Upper lobe of left lung (tissue), 6 donors: ENCODE results near the gene DPM2. TPM values are rescaled to one million over a fixed set of nuclear protein-coding genes. Genes with fewer than 3 reads are reported as not detected.

Source experiments
- ATAC-seq, 2 donors: fragments of 200-7000 bp; cut with Tn5 transposase; one replicate each; pipeline ENCODE4 v1.9.1; 2022; ENCODE audit warnings: mild to moderate bottlenecking in 2 of 2, moderate library complexity in 2 of 2; ENCODE audit not compliant: low FRiP score in 2 of 2
- DNase-seq, 2 donors: peaks; one replicate each; pipeline ENCODE4 v3.0.0-alpha.2; 2019 to 2020
- H3K27ac ChIP-seq, 4 donors: fragments of 200-600 bp; sonication (generic); one replicate each; pipeline ENCODE4 v1.5.1; 2016 to 2019
- H3K27me3 ChIP-seq, 4 donors: fragments of 200-600 bp; sonication (generic); one replicate each; pipeline ENCODE4 v1.5.1; 2017 to 2019
- H3K36me3 ChIP-seq, 4 donors: fragments of 200-600 bp; sonication (generic); one replicate each; pipeline ENCODE4 v1.5.1; 2016 to 2019
- H3K4me1 ChIP-seq, 4 donors: fragments of 200-600 bp; sonication (generic); one replicate each; pipeline ENCODE4 v1.5.1; 2018 to 2019
- H3K4me3 ChIP-seq, 4 donors: fragments of 200-600 bp; sonication (generic); one replicate each; pipeline ENCODE4 v1.5.1; 2017 to 2019; ENCODE audit warnings: mild to moderate bottlenecking in 2 of 4, moderate library complexity in 1 of 4
- H3K9me3 ChIP-seq, 4 donors: fragments of 200-600 bp; sonication (generic); one replicate each; pipeline ENCODE4 v1.5.1; 2018 to 2019
- EP300 ChIP-seq, 4 donors: sonication (generic); formaldehyde crosslinking; IDR thresholded peaks; one replicate each; pipeline ENCODE4 v1.5.1; 2017; ENCODE audit warnings: antibody characterized with exemption in 4 of 4, control low read depth in 2 of 4
- POLR2A ChIP-seq, 4 donors: fragments of 450-650 bp; IDR thresholded peaks; one replicate each; pipeline ENCODE4 v1.5.1; 2016 to 2017; ENCODE audit warnings: antibody characterized with exemption in 4 of 4, mild to moderate bottlenecking in 2 of 4
- POLR2AphosphoS5 ChIP-seq, 2 donors: sonication (generic); formaldehyde crosslinking; IDR thresholded peaks; one replicate each; pipeline ENCODE4 v1.5.1; 2017; ENCODE audit warnings: antibody characterized with exemption in 2 of 2
- WGBS, 2 donors: methylation state at CpG; one replicate each; pipeline ENCODE4 v1.1.5; 2017 to 2018; 5-methylcytosine and 5-hydroxymethylcytosine counted together
- total RNA-seq, 6 donors: library from RNA; depleted of rRNA in 4 of 6; stranded (reverse); fragments of >200 nt in 4 of 6; gene quantifications; one replicate each; pipeline versions ENCODE4 v1.1.0 to v1.2.1, GENCODE V29; 2016 to 2021
- TF ChIP-seq, protein P1 (sequence below), 6 experiments: fragments of 450-650 bp in 4 of 6; fragments of 200-600 bp in 2 of 6; sonication (generic) in 2 of 6; IDR thresholded peaks; one replicate each; pipeline ENCODE4 v1.5.1; 2016 to 2019; ENCODE audit warnings: antibody characterized with exemption in 6 of 6
- donor health status: DM: no; HTN: no; CAD: no; lungs with moderate emphysema.
- donor health status: DM: no; HTN: yes; CAD: no; lungs with severe emphysema.

DPM2 gene
- total RNA-seq, 6 donors from 2014 or later, result 20.1 to 40.7 (median 25.6) TPM

DNA sequence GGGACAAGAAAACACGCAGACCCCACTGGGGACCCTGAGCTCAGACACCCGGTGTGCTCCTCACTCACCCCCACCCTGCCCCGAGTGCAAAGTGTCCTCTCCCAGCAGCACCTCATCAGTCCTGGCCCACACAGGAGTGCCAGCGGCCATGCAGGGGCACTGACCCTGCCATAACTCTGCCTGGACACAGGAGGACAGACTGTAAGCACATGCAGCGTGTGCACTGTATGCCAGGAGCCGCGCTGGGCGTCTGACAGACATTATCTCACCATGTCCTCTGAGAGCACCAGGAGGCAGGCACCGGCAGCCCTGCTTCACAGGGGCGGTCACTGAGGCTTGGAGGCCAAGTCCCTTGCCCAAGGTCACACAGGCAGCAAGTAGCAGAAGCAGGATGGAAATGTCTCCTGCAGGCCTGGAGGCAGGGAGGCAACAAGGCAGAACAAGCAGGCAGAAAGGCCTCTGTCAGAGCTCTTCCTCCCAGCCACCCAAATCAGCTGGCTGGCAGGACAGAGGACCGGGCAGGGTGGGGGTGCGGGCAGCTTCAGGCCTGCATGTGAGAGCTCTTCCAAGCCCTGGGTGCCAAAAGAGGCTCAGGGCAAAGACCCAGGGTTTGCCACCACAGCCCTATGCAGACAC, 34.7 kb upstream of the DPM2 start:
- no peak for ATAC-seq
- WGBS, 2 donors, result 67 to 83% methylated on average over 2 of the region's 12 CpGs
- peak in 1 of 2 donors; percentile 66 for DNase-seq
- no peak for TF ChIP-seq EP300 (IDR thresholded peaks at IDR 0.05)
- TF ChIP-seq POLR2A (IDR thresholded peaks at IDR 0.05), result no peak
- no peak for TF ChIP-seq POLR2AphosphoS5 (IDR thresholded peaks at IDR 0.05)
- H3K36me3 ChIP-seq, result no peaks in the 10 kb centered on the region
- no peaks in the 10 kb centered on the region for H3K27me3 ChIP-seq
- H3K27ac ChIP-seq, result peak overlapping the region in 2 of 4 donors; percentile 55 to 70
- H3K4me3 ChIP-seq, result no peak overlapping the region
- no peaks in the 10 kb centered on the region for H3K9me3 ChIP-seq
- peaks cover 81 to 96% (median 87%) of the 10 kb centered on the region in 4 donors for H3K4me1 ChIP-seq

DNA sequence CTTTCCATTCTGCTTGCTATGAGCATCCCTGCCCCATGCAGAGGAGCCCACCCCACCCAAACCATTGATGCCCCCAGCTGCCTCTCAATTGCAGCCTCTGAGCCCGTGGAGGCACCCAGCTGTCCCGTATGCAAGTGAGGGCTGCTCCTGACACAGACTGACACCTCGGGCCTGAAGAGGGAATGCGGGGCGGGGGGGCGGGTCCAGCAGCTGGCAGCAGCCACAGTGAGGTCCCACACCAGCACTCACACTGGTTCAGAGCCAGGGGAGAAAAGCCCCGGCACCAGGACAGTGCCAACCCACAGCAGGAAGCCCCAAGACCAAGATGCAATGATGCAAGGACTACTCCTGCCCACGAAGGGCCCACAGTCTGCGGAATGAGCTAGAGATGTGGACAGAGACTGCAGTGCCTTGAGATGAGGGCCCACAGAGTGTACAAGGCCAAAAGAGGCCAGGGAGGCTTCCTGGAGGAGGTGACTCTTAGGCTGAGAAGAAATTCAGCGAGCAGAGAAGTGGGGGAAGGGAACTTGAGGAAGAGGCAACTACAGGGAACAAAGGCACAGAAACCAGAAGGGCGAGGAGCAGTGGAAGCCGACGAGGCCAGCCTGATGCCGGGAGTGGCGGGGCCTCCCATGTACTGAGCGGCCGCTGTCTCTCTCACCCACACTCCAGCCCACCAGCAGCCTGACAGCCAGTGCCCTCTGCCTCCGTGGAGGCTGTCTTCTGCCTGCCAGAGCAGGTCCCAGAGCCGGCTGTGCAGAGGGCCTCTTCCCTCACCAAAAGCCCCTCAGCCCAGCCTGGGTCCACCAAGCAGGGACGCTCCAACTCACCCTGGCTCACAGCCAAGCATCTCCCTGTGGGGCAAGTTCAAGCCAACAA, 33.9 kb upstream of the DPM2 start:
- Histone ChIP-seq H3K36me3 (no peaks in the 10 kb centered on the region), H3K27ac (peak overlapping the region in 2 of 4 donors; percentile 55 to 60), H3K4me1 (peaks cover 79 to 96% (median 87%) of the 10 kb centered on the region in 4 donors), H3K4me3 (no peak overlapping the region), H3K9me3 (no peaks in the 10 kb centered on the region), H3K27me3 (no peaks in the 10 kb centered on the region)
- WGBS, 2 donors, result 51 to 68% methylated on average over 14 to 16 of the region's 20 CpGs
- DNase-seq, result peak in 1 of 2 donors; percentile 62
- no peak for ATAC-seq
- TF ChIP-seq POLR2AphosphoS5 (IDR thresholded peaks at IDR 0.05) (no peak), EP300 (IDR thresholded peaks at IDR 0.05) (no peak), POLR2A (IDR thresholded peaks at IDR 0.05) (no peak)
- TF ChIP-seq, protein P1, sequence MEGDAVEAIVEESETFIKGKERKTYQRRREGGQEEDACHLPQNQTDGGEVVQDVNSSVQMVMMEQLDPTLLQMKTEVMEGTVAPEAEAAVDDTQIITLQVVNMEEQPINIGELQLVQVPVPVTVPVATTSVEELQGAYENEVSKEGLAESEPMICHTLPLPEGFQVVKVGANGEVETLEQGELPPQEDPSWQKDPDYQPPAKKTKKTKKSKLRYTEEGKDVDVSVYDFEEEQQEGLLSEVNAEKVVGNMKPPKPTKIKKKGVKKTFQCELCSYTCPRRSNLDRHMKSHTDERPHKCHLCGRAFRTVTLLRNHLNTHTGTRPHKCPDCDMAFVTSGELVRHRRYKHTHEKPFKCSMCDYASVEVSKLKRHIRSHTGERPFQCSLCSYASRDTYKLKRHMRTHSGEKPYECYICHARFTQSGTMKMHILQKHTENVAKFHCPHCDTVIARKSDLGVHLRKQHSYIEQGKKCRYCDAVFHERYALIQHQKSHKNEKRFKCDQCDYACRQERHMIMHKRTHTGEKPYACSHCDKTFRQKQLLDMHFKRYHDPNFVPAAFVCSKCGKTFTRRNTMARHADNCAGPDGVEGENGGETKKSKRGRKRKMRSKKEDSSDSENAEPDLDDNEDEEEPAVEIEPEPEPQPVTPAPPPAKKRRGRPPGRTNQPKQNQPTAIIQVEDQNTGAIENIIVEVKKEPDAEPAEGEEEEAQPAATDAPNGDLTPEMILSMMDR (IDR thresholded peaks at IDR 0.05), result no peak

DNA sequence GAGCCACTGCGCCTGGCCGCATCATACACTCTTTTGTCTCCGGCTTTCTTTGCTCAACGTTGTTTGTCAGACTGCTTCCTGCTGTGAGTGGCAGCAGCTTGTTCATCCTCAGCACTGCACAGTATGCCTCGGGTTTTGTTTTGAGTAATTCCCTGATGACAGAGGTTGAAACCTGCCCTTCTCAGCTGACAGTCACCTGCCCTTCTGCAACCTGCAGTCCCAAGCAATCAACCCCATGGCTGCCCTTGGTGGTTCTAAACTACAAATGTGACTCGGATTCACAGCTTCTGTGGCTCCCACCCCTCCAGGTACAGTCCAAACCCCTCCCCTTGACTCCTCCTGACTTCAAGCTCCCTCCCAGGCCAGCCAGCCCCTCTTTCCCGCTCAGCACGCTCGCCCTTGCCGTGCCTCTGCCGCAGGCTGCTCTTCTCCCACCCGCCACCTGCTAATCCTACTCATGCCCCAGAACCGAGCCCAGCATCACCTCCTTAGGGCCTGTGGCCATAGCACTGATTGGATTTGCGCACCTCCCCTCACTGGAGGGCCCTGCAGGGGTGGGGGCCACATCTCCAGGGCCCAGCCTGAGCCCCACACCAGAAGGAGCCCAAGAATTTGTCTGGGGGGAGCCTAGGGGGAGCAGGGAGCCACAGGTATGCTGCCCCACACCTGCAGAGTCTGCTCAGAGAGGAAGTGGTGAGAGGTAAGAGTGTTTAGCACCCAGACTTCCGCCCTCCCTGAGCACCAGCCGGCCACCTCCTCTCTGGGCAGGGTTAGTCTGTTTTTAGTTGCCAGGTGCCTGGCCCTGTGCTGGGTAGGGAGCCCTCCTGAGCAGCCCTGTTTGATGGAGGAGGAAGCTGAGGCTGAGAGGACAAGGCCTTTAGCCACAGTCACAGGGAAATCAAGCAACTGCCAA, 33.0 kb upstream of the DPM2 start:
- H3K27me3 ChIP-seq, result no peaks in the 10 kb centered on the region
- WGBS, 2 donors, result 70 to 73% methylated on average over 16 of the region's 16 CpGs
- H3K4me1 ChIP-seq, result peaks cover 79 to 96% (median 87%) of the 10 kb centered on the region in 4 donors
- H3K4me3 ChIP-seq, result no peak overlapping the region
- no peak for ATAC-seq
- no peak for TF ChIP-seq EP300 (IDR thresholded peaks at IDR 0.05)
- TF ChIP-seq, protein P1 (IDR thresholded peaks at IDR 0.05), result no peak
- TF ChIP-seq POLR2A (IDR thresholded peaks at IDR 0.05), result no peak
- TF ChIP-seq POLR2AphosphoS5 (IDR thresholded peaks at IDR 0.05), result no peak
- H3K27ac ChIP-seq, result peak overlapping the region; percentile 25 to 60 (median 56)
- H3K36me3 ChIP-seq, result no peaks in the 10 kb centered on the region
- DNase-seq, result no peak
- no peaks in the 10 kb centered on the region for H3K9me3 ChIP-seq

DNA sequence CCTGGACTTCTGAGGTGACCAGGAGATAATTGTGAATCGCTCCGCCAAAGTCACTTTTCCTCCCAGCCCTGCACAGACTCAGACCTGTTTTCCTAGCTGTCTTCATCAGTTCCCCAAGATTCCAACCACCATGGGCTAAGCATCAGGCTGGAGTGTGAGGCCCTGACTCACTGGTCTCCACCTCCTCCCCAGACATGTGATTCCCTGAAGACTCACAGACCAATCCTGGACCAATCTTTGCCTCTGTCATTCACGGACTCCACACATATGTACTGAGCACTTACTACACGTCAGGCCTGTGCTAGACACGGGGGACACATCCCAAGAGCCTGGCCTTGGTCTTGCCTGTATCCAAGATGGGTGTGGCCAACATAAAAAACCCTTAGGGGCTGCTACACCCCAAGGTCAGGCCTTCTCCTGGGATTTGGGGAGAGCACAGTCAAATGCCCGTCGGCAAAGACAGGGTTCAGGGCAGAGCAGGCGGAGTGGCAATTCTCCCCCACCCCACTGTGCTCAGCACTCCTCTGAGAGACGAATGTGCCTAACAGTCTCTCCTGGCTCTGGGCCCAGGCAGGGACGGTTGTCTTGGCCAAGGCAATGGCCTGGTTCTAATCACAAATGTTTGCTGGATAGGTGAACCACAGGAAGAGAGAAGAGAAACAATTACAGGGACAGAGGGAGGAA, 31.2 kb upstream of the DPM2 start:
- peak overlapping the region; percentile 27 to 88 (median 58) for H3K27ac ChIP-seq
- DNase-seq, result no peak

More for the DNA sequence above, 31.2 kb upstream of the DPM2 start:
- WGBS, 2 donors, result 64 to 69% methylated on average over 8 to 10 of the region's 10 CpGs
- Histone ChIP-seq H3K4me3 (no peak overlapping the region), H3K36me3 (no peaks in the 10 kb centered on the region), H3K4me1 (peaks cover 67 to 94% (median 84%) of the 10 kb centered on the region in 4 donors), H3K9me3 (no peaks in the 10 kb centered on the region), H3K27me3 (no peaks in the 10 kb centered on the region)
- ATAC-seq, result peak in 1 of 2 donors; percentile 15
- TF ChIP-seq, protein P1 (IDR thresholded peaks at IDR 0.05), result no peak
- TF ChIP-seq EP300 (IDR thresholded peaks at IDR 0.05), result no peak
- TF ChIP-seq POLR2A (IDR thresholded peaks at IDR 0.05), result no peak
- no peak for TF ChIP-seq POLR2AphosphoS5 (IDR thresholded peaks at IDR 0.05)
